ENCODE data around the gene HM13.
A peak's percentile ranks its signal among the peaks of the same experiment; 100 is the strongest.
"Not testable (repeated sequence)": the region's sequence is repeated elsewhere in the genome, so short reads cannot be mapped to it uniquely, and the experiment has no call there.

The HM13 gene

DNA sequence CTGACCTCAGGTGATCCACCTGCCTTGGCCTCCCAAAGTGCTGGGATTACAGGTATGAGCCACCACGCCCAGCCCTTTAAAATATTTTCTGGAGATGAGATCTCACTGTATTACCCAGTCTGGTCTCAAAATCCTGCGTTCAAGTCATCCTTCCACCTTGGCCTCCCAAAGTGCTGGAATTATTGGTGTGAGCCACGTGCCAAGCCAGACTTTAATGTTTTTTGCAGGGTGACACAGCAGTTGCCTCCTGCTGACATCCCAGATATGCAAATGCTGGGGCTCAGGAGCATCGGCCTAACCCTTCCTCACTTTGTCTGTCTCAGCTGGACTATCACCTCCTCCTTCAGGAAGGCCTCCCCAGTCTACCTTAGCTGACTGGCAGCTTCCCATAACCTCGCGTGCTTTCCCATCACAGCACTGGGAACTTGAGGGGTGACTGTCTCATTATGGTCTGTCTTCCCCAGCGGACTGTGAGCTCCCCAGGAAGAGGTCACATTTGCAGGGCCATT is 76.5 kb downstream of the HM13 start:
- DNase-seq (ENCODE audit: low read depth): no peak

DNA sequence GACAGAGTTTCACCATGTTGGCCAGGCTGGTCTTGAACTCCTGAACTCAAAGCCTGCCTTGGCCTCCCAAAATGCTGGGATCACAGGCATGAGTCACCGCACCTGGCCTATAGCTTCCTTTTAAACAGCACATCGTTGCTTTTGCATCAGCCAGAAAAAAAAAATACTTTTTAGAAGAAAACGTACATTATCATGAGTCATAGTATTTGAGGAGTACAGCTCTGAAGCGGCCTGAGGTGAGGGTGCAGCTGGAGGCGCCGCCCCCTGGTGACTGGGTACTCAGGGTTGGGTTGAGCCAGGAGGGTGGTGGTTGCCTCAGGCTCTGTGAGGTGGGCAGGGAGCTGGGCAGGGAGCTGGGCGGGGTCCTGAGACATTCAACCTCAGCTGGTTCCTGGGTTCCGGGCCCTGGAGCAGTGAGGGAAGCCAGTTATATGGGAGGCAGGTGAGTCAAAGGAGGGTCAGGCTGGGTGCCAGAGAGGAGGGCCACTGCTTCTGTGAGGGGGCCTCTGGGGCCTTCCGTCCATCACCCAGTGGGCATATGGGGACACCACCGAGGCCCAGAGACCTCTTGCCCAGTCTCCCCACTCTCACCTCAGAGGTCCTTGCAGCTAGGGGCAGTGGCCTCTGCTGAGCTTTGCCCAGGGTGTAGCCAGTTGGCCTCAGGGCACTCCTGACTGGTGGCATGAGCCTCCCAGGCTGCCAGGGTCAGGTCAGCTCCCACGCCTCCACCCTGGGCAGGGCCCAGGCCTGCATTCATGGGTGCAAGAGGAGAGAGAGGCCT is 79.2 kb downstream of the HM13 start:
- no peak for DNase-seq (ENCODE audit: low read depth)

- DNase-seq (ENCODE audit: low read depth): no peak
These were observed 79.8 kb downstream of the HM13 start for GRCh38 chr20:31594002-31594557.

DNA sequence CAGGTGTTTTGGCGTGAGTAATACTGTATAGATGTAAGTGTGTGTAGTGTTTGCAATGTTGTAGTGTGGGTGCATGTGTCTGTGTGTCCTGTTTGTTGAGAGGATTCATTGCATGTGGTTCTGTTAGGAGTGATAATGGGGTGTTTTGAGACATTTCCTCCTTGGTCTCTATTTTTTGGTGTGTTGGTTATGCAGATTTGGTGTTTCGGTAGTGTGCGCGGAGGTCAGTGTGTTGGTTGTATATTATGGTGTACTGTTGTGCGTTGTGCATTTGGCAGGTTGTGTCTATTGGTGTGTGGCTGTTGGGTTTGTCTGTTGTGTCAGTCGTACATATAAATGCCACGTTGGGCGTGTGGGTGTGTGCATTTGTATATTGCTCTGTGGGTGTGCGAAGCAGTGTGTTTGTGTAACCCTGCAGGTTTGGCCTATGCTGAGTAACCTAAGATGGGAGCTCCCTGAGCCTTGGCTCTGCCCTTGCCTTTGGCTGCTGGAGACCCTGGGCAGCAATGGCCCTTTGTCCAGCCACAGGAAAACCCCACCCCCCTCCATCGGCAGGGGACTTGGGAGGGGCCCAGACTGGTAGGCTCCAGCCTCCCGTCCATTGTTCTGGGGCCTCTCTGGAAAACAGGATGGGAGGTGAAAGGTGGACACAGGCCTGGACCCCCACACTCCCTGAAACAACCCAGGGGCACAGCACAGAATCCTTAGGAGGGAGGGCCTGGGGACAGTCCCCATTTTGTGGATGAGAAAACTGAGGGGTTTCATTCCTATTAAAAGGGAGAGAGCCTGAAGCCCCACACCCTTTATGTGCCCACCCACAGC is 80.5 kb downstream of the HM13 start:
- no peak for DNase-seq (ENCODE audit: low read depth)

GRCh38 chr20:31595380-31595653 is 81.1 kb downstream of the HM13 start:
- no peak for DNase-seq (ENCODE audit: low read depth)

DNA sequence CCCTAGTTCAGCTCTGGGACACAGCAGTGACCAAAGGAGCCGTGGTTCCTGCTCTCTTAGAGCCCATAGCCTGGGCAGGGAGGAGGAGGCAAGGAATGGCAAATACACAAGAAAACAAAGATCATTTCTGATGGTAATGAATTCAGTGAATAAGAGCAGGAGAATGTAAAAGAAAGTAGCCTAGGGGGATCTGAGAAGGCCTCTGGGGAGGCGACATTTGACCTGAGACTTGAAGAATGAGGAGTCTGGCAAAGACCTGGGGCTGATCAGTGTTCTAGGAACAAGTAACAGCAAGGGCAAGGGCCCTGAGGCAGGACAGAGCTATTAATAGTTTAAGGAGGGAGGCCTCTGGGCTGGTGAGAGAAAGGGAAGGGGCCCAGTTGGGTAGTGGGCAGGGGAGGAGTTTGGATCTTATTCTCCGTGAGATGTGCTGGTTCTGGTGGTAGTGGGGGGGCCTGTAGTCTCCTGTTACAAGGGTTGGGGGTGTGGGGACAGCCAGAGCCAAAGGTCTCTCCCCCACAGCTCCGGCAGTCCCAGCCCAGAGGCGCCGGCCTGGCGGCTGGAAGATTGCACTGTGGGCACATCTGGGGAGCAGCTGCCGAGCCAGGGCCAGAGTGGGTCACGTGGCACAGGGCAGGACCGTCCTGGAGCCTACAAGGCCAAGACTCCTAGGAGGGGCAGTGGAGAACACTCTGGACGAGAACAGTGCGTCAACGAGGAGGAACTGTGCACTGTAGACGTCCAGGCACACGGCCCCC is 81.6 kb downstream of the HM13 start:
- no peak for DNase-seq (ENCODE audit: low read depth)

- not testable (repeated sequence) for DNase-seq (ENCODE audit: low read depth)
These were observed 82.1 kb downstream of the HM13 start for GRCh38 chr20:31596412-31596715.

DNA sequence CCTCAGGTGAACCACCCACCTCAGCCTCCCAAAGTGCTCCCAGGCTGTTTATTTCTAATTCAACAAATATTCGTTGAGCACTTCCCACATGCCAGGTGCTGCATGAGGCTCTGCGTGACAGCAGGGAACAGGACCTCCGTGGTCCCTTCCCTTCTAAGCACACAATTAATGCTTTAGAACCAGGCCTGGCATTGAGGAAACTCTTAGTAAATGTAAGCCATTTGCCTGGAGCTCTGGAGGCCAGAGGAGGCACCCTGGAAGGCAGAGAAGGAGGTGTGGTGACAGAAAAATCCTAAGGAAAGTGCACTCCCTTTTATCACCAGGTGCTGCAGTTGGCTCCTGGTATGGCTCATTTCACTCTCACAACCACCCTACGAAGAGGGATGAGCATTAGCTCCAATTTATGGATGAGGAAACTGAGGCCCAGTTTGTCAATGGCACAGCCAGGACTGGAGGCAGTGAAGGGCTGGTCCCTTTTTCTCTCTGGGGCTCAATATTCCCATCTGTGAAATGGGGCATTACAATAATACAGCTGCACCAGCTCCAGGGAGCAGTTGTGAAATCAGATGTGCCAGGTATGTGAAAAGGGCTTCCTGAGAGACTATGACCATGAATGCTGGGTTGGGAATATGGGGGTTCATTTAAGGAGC is 82.7 kb downstream of the HM13 start:
- DNase-seq (ENCODE audit: low read depth): no peak

- DNase-seq (ENCODE audit: low read depth): no peak
These were observed 83.2 kb downstream of the HM13 start for GRCh38 chr20:31597481-31597855.

GRCh38 chr20:31602431-31602778 is 88.2 kb downstream of the HM13 start:
- DNase-seq (ENCODE audit: low read depth): no peak

- DNase-seq (ENCODE audit: low read depth): no peak
These were observed 88.7 kb downstream of the HM13 start for GRCh38 chr20:31602779-31603441.

DNA sequence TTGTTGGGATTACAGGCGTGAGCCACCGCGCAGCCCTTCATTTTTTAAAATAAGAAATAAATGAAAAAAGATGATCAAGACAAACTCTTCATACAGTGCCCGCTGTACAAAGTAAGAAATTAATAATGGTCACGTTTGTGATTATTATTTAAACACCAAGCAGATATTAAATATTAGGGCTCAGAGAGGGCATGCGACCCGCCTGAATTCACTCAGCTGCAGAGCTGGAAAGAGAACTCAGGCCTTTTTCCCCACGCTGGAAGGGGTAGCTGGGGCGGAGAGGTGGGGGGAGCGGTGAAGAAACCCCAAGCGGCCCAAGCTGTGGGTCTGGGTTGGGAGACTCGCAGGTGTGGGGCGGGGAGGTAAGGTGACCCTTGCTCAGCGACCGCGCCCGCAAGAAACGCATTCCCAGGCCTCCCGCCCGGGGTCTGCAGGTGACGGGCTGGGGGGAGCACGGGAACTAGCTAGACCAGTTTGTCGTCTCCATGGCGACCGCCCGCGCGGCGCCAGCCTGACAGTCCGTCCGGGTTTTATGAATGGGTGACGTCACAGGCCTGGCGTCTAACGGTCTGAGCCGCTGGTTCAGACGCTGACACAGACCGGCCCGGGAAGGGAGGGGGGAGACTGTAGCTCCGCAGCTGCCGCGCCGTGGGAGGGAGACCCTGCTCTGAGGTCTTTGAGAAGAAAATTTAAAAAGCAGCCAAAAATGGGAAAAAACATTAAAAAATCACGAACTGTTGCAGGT is 89.8 kb downstream of the HM13 start:
- DNase-seq (ENCODE audit: low read depth): peak; percentile 67

- no peak for DNase-seq (ENCODE audit: low read depth)
These were observed 90.4 kb downstream of the HM13 start for GRCh38 chr20:31604567-31605030.

DNA sequence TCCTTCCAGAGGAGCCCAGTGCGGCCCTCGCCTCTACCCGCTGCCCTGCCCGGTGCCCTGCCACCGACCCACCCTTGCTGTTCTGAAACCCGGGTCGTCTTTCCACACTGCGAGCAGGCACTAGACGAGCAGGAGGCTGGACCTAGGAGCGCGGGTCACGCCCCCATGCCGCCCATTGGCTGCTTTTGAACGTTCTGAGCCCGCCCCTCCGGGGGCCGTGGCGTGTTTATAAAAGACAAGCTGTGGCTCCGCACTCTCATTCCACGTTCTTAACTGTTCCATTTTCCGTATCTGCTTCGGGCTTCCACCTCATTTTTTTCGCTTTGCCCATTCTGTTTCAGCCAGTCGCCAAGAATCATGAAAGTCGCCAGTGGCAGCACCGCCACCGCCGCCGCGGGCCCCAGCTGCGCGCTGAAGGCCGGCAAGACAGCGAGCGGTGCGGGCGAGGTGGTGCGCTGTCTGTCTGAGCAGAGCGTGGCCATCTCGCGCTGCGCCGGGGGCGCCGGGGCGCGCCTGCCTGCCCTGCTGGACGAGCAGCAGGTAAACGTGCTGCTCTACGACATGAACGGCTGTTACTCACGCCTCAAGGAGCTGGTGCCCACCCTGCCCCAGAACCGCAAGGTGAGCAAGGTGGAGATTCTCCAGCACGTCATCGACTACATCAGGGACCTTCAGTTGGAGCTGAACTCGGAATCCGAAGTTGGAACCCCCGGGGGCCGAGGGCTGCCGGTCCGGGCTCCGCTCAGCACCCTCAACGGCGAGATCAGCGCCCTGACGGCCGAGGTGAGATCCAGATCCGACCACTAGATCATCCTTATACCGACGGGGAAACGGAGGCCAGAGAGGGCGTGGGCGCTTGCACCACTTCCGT is 91.0 kb downstream of the HM13 start, which contains the start of gene ID1:
Gene ID1 (plus strand): TSS at position 259 of the 871 bp plus-strand sequence. CDS start 99 bp downstream, at position 358.
- DNase-seq (ENCODE audit: low read depth): peak; percentile 73

- no peak for DNase-seq (ENCODE audit: low read depth)
These were observed 91.9 kb downstream of the HM13 start for GRCh38 chr20:31605902-31606803.

DNA sequence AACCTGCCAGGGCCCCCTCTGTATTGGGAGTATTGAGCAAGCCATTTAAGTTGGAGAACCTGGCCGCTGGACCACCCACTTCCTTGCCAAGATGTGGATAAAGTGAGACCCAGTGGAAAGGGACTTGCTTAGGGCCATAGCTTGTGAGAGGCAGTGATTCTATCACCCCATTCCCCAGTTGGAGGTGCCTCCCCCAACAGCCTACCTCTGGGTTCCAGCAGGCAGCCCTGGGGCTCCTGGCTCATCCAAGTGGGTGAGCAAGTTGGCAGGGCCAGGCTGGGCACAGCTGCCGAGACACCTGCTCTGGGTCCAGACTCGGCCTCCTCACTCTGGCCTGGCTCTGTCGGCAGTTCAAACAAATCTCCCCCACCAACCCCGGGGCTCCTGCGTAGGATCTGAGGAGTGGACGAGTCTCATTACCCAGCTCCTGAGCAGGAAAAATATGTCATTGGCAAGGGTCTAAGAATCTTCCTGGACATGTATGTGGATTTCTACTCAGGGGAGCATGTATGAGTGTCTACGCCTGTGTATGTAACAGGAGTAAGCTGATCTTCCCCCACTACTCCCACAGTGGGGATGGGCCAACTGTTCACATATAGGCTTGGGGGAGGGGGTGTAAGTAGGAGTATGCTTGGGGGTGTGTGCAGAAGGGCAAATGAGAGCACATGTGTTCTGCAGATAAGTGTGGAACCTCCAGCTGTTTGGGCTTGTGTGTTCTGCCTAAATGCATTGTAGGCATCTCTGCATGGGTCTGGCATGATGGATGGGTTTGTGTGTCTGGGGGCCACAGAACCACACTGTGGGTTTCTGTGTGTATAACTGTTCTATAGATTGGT is 92.8 kb downstream of the HM13 start:
- no peak for DNase-seq (ENCODE audit: low read depth)

- no peak for DNase-seq (ENCODE audit: low read depth)
These were observed 93.5 kb downstream of the HM13 start for GRCh38 chr20:31607640-31608250.

Measured in activated T-helper 1 cell treated with Interleukin-2 at 50 U/mL for 16 hours (primary cell).